KOPT-K1 (cell line): ENCODE results near the gene WASF2.

Source experiments
- H3K27ac ChIP-seq: fragments of 200-600 bp; sonication (generic); 2 replicates; pipeline ENCODE4 v1.5.1; 2016; ENCODE audit warnings: antibody characterized with exemption, mild to moderate bottlenecking, low read depth, low read length; ENCODE audit not compliant: poor library complexity, severe bottlenecking
- H3K36me3 ChIP-seq: fragments of 200-600 bp; sonication (generic); 2 replicates; pipeline ENCODE4 v1.5.1; 2017; ENCODE audit warnings: antibody characterized with exemption, mild to moderate bottlenecking, low read length, moderate library complexity; ENCODE audit not compliant: insufficient read depth
- H3K9me3 ChIP-seq: fragments of 200-600 bp; sonication (generic); 2 replicates; pipeline ENCODE4 v1.5.1; 2017; ENCODE audit warnings: antibody characterized with exemption, low read length, mild to moderate bottlenecking; ENCODE audit not compliant: insufficient read depth, poor library complexity, severe bottlenecking

Gene WASF2

DNA sequence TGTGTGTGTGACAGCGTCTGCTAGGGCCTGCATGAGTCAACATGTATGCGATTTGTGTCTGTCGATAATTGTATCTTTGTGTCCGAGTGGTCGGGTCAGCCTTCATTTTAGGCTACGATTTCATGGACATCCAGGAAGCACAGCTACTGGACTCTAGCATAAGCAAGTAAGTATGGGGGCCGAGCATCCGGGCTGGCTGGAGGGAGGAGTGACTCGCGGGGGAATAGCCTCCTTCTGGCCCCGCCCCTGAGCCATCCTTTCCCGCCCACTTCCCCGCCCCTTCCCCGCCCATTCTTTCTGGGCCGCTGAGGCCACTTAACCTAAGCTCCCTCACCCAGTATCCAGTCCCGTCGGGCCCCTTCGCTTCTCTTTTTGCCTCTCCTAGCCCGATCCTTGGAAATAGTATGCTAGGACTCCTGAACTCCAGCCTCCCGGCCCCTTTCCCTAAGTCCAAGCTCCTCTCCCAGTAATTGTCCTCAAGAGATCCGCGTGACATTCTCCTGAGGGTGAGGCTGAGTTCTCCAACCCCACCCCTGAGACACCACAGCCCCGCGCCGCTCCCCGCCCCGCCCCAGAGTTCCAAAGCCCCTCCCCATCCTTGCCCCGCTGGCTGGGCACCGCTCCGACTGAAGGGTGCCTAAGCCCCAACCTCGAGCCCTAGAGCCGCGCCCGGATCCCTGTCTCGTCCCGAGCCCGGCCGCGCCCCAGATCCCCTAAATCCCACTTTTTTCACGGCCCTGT lies 124.4 kb downstream of the WASF2 start:
- Histone ChIP-seq H3K36me3 (no peaks in the 10 kb centered on the region), H3K9me3 (no peaks in the 10 kb centered on the region), H3K27ac (no peak overlapping the region)

GRCh38 chr1:27364696-27365371 lies 125.1 kb downstream of the WASF2 start:
- Histone ChIP-seq H3K9me3 (no peaks in the 10 kb centered on the region), H3K36me3 (no peaks in the 10 kb centered on the region), H3K27ac (no peak overlapping the region)

DNA sequence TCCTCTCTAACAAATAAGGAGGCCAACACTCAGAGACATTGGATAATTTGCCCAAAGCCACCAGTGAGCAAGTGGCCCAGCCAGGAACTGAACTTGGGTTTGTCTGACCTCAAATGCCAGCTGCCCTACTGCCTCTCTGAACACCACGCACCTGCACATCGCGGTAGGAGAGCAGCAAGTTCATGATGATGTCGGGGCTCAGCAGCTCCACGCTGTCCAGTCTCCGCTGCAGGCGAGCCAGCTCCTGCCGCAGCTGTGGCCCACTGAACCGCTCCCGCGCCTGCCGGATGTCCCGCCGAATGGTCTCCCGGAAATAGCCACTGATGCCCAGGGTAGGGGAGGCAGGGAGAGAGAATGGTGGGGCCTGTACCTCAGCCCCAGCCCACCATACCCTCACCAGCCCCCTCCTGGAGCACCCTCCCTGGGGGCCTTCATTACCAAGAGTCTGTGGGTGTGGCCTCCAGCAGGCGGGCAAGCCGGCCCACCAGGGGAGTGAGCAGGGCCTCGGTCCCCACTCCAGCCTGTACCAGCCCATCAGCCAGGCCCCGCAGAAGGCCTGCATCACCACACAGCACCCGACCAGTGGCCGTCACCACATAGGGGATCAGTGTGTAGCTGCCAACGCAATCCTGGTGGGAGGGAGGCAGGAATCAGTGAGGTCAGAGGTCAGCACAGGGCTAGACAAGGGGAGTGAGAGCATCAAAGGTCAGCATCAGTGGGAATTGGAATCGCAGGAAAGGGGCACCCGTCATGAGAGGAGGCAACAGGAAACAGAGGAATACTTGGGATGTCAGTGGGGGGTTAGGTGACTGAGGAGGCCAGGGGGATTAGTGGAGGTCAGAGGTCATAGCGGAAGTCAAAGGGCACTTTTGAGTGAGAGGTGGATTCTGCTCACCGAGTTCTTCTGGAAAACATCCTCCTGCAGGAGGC lies 125.9 kb downstream of the WASF2 start:
- Histone ChIP-seq H3K27ac (no peak overlapping the region), H3K9me3 (no peaks in the 10 kb centered on the region), H3K36me3 (no peaks in the 10 kb centered on the region)

GRCh38 chr1:27361553-27361952 lies 128.4 kb downstream of the WASF2 start:
- Histone ChIP-seq H3K27ac (no peak overlapping the region), H3K9me3 (no peaks in the 10 kb centered on the region), H3K36me3 (no peaks in the 10 kb centered on the region)

DNA sequence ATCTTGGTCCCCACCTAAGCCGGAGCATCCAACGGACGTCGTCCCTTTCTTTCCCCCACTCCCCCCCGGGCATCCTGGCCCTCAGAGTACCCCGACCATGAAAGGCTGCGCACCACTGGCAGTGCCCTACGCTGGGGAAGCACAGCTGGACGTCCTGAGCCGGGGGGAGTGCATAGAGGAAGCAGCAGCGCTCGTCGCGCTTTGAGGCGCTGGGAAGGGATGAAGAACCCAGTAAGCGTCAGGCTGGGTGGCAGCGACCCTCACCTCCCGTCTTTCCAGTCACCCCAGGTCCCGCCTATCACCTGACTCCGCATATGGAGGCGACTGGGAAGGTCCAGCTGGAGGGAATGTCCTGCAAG lies 128.9 kb downstream of the WASF2 start:
- Histone ChIP-seq H3K36me3 (no peaks in the 10 kb centered on the region), H3K9me3 (no peaks in the 10 kb centered on the region)

DNA sequence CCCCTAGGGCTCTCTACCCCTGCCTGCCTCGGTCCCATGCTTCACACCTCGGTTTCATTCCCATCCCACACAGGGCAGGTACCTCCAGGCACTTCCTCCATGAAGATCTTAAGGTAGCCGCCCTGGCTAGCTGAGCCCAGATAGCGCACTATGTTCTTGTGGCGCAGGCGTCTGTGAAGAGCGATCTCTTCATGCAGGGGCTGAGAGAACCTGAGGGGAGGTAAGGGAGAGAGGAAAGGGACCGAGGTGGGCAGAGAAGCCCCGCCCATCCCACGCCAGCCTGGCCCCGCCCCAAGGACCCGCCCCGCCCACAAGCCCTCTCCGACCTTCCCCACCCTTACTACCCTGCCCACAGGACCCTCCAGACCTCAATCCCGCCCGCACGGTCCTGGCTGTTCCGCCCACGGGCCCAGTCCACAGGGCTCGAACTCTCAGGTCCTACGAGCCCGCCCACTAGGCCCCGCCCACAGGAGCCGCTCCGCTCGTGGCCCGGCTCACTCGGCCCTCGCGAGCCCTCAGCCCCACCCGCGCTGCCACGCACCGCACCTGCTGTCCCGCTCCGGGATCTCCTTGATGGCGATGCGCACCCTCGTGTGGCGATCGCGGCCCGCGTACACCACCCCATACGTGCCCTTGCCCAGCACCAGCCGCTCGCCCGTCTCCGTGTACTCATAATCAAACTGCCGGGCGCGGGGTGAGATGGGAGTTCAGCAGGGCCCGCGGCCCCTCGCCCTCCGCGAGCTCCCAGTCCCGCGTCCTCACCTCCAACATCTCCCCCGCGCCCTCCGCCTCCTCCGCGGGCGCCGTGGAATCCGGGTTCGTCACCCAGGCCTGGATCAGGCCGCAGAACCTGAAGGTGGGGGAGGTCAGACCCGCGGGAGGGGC lies 129.6 kb downstream of the WASF2 start:
- Histone ChIP-seq H3K27ac (no peak overlapping the region), H3K9me3 (no peaks in the 10 kb centered on the region), H3K36me3 (no peaks in the 10 kb centered on the region)

More for the DNA sequence above, 128.9 kb downstream of the WASF2 start:
- no peak overlapping the region for H3K27ac ChIP-seq

GRCh38 chr1:27359822-27360158 lies 130.2 kb downstream of the WASF2 start:
- Histone ChIP-seq H3K27ac (no peak overlapping the region), H3K36me3 (no peaks in the 10 kb centered on the region), H3K9me3 (no peaks in the 10 kb centered on the region)

DNA sequence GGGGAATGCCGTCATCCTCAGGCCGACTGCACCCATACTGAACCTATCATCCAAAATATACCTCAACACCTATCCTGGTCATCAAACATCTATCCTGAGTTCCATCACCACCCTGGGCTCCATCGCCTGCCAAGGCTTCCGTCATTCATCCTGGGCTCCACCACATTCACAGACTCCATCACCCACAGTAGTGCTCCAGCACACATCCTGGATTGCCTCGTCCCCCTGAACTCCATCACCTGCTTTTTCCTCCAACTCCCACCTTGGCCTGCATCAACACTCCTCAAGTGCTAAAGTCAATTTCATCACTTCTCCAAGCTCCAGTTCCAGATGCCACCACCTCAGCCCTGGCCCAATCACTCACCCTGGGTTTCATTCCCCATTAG lies 131.0 kb downstream of the WASF2 start:
- H3K27ac ChIP-seq: no peak overlapping the region
- no peaks in the 10 kb centered on the region for H3K9me3 ChIP-seq
- H3K36me3 ChIP-seq: no peaks in the 10 kb centered on the region

- Histone ChIP-seq H3K36me3 (peaks cover 3% of the 10 kb centered on the region; the same call in 1 of the 2 replicates), H3K9me3 (no peaks in the 10 kb centered on the region), H3K27ac (no peak overlapping the region)
These were observed 131.7 kb downstream of the WASF2 start for GRCh38 chr1:27358038-27358927.

DNA sequence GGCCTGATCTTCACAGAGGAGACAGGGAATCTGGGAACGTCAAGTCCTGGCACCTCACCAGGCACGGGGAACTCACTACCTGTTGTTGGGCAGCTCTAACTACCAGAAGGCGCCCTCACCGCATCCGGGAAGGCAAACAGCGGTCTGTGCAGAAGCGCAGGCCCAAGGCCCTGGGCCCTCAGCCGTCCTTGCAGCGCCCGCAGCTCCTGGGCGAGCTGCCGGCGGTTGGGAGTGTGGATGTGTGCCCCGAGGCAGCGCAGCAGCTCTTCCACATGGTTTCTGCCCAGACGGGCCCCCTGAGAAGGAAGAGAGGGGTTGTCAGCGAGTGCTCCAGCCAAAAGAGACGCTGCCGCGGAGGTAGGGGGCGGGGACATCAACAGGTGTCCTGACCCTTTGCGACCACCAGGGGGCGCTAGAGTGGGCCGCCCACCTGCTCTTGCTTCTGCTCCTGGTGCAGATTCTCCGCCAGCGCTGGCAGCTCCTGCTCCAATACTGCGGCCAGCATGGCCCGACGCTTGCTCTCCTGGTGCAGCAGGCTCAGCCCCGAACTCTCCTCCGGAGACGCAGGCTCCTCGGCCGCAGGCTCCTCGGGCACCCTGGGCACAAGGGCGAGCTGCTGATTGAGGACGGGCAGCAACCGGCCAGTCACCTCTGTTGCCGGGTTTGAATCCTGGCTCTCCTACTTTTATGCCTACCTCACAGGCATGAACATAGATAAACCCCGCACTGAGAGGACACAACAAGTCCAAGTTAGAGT lies 132.5 kb downstream of the WASF2 start:
- no peaks in the 10 kb centered on the region for H3K9me3 ChIP-seq
- H3K27ac ChIP-seq: peak overlapping the region; percentile 11
- H3K36me3 ChIP-seq: peaks cover 6% of the 10 kb centered on the region; the same call in 1 of the 2 replicates

- no peak overlapping the region for H3K27ac ChIP-seq
- no peaks in the 10 kb centered on the region for H3K9me3 ChIP-seq
- peaks cover 6% of the 10 kb centered on the region; the same call in 1 of the 2 replicates for H3K36me3 ChIP-seq
These were observed 133.2 kb downstream of the WASF2 start for GRCh38 chr1:27356619-27357280.

DNA sequence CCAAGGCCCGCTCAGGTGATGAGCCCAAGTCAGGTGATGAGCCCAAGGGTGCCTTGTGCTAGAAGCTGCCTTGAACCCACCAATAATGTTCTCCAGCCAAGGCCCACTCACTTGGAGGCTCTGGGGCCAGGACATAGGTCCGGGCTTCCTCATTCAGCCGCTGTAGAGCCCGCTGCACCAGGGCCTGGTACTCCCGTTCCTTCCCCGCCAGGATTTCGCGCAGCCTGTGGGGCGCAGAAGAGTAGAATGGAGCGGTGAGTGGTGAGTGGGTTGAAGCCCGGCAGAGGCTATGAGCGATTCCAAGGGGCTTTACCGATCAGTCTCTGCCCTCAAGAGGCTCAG lies 133.7 kb downstream of the WASF2 start:
- Histone ChIP-seq H3K36me3 (peaks cover 6% of the 10 kb centered on the region; the same call in 1 of the 2 replicates), H3K9me3 (no peaks in the 10 kb centered on the region), H3K27ac (no peak overlapping the region)

- Histone ChIP-seq H3K27ac (no peak overlapping the region), H3K9me3 (no peaks in the 10 kb centered on the region), H3K36me3 (peaks cover 6% of the 10 kb centered on the region; the same call in 1 of the 2 replicates)
These were observed 134.3 kb downstream of the WASF2 start for GRCh38 chr1:27355683-27356082.
